Endothelial cell (in vitro differentiated cells): Measurements from ENCODE around the gene ANKRD35. TPM values are rescaled to one million over a fixed set of nuclear protein-coding genes. Genes with fewer than 3 reads are reported as not detected.

Experiments
- DNase-seq: peaks from one replicate; pipeline ENCODE4 v3.0.0; 2021; ENCODE audit warnings: low spot score
- H3K27ac Mint-ChIP-seq: one replicate; pipeline ENCODE4 v1.8.0; 2021; ENCODE audit warnings: mixed read lengths, inconsistent platforms; ENCODE audit not compliant: unreplicated experiment
- H3K27me3 Mint-ChIP-seq: one replicate; pipeline ENCODE4 v1.8.0; 2021; ENCODE audit warnings: mild to moderate bottlenecking, moderate library complexity, mixed read lengths, inconsistent platforms; ENCODE audit not compliant: unreplicated experiment
- H3K36me3 Mint-ChIP-seq: one replicate; pipeline ENCODE4 v1.8.0; 2021; ENCODE audit warnings: mild to moderate bottlenecking, low read depth, mixed read lengths, inconsistent platforms; ENCODE audit not compliant: unreplicated experiment
- H3K4me1 Mint-ChIP-seq: one replicate; pipeline ENCODE4 v1.8.0; 2021; ENCODE audit warnings: mild to moderate bottlenecking, mixed read lengths, inconsistent platforms; ENCODE audit not compliant: unreplicated experiment
- H3K4me3 Mint-ChIP-seq: one replicate; pipeline ENCODE4 v1.8.0; 2021; ENCODE audit warnings: mild to moderate bottlenecking, mixed read lengths, inconsistent platforms; ENCODE audit not compliant: unreplicated experiment
- H3K9me3 Mint-ChIP-seq: one replicate; pipeline ENCODE4 v1.8.0; 2021; ENCODE audit warnings: mixed read lengths, inconsistent platforms; ENCODE audit not compliant: unreplicated experiment
- total RNA-seq: library from RNA; stranded (reverse); fragmentation: NEBNext Ultra II Directional; extraction: Animal tissue kit (Norgen Biotek cat#: 25700); gene quantifications from one replicate; pipeline ENCODE4 v1.2.1, GENCODE V29; 2021; ENCODE audit not compliant: unreplicated experiment
- TF ChIP-seq, protein P1 (sequence below): fragments of 200-600 bp; sonication (generic); IDR thresholded peaks from one replicate; pipeline ENCODE4 v1.5.0; 2021; ENCODE audit warnings: antibody characterized with exemption; ENCODE audit not compliant: unreplicated experiment

Gene ANKRD35
- total RNA-seq, 1 donor from 2014 or later: not detected

DNA sequence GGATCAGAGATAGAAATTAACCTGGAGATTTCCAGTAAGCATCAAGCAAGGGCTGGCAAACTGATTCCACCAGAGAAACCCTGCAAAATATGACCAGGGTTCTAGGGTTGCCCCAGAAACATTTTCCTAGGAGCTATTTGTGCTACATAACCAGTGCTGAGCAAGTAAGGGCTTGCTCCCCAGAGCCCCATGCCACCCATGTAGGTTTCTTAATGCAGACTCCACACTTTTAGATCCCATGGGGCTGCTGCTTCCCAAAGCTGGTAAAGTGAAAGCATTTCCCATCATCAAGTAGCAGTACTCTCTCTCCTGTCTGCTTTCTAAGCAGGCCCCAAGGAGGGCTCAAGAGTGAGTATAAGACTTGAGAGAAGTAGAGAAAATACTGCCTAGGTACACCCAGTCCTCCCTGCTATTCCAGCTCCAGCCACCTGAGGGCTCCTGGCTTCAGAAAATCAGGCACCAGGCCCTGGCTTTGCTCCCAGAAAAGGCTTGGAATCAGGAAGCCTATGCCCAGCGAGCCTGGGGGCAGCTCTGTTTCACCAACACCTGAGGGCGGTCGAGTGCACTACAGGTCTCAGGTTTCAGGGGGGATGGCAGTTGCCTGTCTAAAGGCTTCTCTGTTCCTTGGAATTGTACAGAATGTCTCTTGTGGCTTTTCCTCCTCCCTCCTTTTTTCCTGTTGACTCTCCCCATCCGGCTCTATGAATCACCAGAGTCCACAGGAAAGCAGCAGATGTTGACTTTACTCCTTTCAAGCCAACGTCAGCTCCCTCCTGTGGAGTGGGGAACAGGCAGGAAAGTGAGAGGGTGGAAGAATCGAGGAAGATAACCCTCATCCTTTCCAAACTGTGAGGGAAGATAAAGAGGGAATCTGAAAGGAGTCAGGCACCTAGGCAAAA lies 6.2 kb upstream of the ANKRD35 start:
- peak overlapping the region; percentile 66 for H3K4me3 Mint-ChIP-seq

DNA sequence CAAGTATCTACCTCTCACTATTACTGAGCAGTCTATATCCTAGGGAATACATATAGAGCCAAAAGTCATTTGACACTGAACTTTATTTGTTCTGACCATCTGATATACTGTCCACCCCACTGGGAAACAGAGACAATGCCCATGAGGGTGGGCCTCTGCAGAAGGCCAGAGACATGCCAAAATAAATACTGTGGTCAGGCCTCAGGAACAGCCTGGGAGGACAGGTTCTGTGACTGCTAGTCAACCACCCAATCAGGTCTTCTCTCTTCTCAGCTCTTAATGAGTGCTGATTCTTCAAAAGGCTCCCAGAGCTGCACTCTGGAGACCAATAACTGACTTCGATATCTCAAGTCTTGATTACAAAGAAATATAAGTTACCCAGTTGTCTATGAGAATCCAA lies 5.5 kb upstream of the ANKRD35 start:
- no peak for DNase-seq
- Mint-ChIP-seq H3K36me3 (peaks cover 5% of the 10 kb centered on the region), H3K27ac (peak overlapping the region; percentile 43), H3K9me3 (no peaks in the 10 kb centered on the region), H3K4me3 (no peak overlapping the region), H3K27me3 (peaks cover 2% of the 10 kb centered on the region), H3K4me1 (peaks cover 46% of the 10 kb centered on the region)
- TF ChIP-seq, protein P1, sequence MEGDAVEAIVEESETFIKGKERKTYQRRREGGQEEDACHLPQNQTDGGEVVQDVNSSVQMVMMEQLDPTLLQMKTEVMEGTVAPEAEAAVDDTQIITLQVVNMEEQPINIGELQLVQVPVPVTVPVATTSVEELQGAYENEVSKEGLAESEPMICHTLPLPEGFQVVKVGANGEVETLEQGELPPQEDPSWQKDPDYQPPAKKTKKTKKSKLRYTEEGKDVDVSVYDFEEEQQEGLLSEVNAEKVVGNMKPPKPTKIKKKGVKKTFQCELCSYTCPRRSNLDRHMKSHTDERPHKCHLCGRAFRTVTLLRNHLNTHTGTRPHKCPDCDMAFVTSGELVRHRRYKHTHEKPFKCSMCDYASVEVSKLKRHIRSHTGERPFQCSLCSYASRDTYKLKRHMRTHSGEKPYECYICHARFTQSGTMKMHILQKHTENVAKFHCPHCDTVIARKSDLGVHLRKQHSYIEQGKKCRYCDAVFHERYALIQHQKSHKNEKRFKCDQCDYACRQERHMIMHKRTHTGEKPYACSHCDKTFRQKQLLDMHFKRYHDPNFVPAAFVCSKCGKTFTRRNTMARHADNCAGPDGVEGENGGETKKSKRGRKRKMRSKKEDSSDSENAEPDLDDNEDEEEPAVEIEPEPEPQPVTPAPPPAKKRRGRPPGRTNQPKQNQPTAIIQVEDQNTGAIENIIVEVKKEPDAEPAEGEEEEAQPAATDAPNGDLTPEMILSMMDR: no peak

More for the DNA sequence above, 6.2 kb upstream of the ANKRD35 start:
- Mint-ChIP-seq H3K27me3 (peaks cover 2% of the 10 kb centered on the region), H3K9me3 (no peaks in the 10 kb centered on the region), H3K4me1 (peaks cover 40% of the 10 kb centered on the region), H3K36me3 (peaks cover 9% of the 10 kb centered on the region), H3K27ac (peak overlapping the region; percentile 99)
- peak; percentile 97 for DNase-seq
- TF ChIP-seq, protein P1: peak; percentile 87

DNA sequence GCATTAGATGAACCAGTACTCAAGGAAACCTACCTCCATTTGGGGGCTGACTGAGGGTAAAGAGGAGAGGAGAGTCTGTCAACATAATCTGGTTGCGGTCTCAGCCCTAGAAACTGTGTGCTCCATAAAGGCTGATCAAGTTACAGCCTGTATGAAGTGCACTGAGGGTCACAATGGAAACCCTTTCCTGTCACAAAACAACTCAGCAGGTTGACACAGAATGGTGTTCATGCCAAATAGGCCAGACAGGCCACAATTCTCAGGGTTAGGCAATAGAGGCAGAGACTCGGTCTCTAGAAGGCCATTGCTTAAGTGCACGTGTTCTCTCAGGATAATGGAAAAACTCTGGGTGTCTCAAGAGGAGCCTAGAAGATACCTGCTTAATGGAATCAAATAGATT lies 4.1 kb upstream of the ANKRD35 start:
- H3K27ac Mint-ChIP-seq: no peak overlapping the region
- no peak for DNase-seq
- H3K4me3 Mint-ChIP-seq: no peak overlapping the region
- no peaks in the 10 kb centered on the region for H3K9me3 Mint-ChIP-seq
- H3K4me1 Mint-ChIP-seq: peaks cover 55% of the 10 kb centered on the region
- H3K27me3 Mint-ChIP-seq: peaks cover 5% of the 10 kb centered on the region
- no peaks in the 10 kb centered on the region for H3K36me3 Mint-ChIP-seq
- TF ChIP-seq, protein P1: no peak

DNA sequence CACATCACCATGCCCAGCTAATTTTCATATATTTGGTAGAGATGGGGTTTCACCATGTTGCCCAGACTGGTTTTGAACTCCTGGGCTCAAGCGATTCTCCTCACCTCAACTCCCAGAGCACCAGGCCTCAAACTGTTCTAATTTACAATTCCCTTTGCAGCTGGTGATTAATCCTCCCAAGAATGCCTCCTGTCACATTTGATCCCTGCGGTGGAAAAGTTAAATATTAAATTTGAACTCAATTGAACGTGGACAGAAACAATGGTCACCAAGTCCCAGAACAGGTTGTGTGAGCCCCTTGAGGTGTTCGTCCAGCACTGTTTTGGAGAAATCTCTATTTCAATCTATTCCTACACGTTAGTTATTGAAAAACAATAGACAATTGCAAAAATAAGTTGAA lies 2.0 kb upstream of the ANKRD35 start:
- no peak overlapping the region for H3K4me3 Mint-ChIP-seq
- peaks cover 9% of the 10 kb centered on the region for H3K27me3 Mint-ChIP-seq
- TF ChIP-seq, protein P1: no peak
- no peak for DNase-seq
- H3K27ac Mint-ChIP-seq: no peak overlapping the region
- no peaks in the 10 kb centered on the region for H3K9me3 Mint-ChIP-seq
- H3K4me1 Mint-ChIP-seq: peaks cover 42% of the 10 kb centered on the region
- H3K36me3 Mint-ChIP-seq: no peaks in the 10 kb centered on the region

DNA sequence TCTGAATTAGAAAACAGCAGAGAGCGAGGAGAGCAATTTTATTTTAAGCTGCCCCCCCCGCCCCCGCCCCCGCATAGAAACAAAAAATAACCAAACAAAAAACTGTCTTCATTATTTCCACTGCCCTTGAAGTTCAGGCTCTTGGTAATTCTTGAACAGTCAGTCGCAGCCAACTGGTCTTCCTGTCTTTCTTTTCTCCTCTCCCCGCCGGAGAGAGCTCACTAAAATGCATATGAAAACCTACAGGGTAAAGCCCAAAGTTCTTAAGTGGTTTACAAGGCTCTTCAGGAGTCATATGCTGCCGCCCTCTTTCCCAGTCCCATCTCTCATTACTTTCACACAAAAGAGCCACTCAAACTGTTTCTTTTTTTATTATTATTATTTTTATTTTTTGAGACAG lies 1.1 kb upstream of the ANKRD35 start:
- H3K9me3 Mint-ChIP-seq: no peaks in the 10 kb centered on the region
- TF ChIP-seq, protein P1: no peak
- H3K27ac Mint-ChIP-seq: peak overlapping the region; percentile 10
- H3K4me3 Mint-ChIP-seq: peak overlapping the region; percentile 80
- H3K27me3 Mint-ChIP-seq: peaks cover 9% of the 10 kb centered on the region
- H3K36me3 Mint-ChIP-seq: no peaks in the 10 kb centered on the region
- peaks cover 36% of the 10 kb centered on the region for H3K4me1 Mint-ChIP-seq
- DNase-seq: no peak
